H1 (cell line): ENCODE results near the gene IL19. TPM values are rescaled to one million over a fixed set of nuclear protein-coding genes. Genes with fewer than 3 reads are reported as not detected.
A peak's percentile ranks its signal among the peaks of the same experiment; 100 is the strongest.

ENCODE experiments used
- CTCF ChIA-PET: fragments of 300-600 bp; sonication (Branson Sonifier 250); formaldehyde crosslinking; loops from one replicate; lab custom pipeline; 2021; ENCODE audit not compliant: partially characterized antibody; lab: Charles Lee
- POLR2A ChIA-PET: fragments of 300-600 bp; sonication (Branson Sonifier 250); formaldehyde crosslinking; loops from one replicate; lab custom pipeline; 2021; ENCODE audit warnings: inconsistent platforms; ENCODE audit not compliant: partially characterized antibody; lab: Charles Lee
- DNase-seq, 2 experiments: peaks; one replicate each; pipeline versions ENCODE4 v3.0.0 to v3.0.0-alpha.2; 2010 to 2022; ENCODE audit warnings: low spot score in 2 of 2, low read depth in 1 of 2, mixed read lengths in 1 of 2
- FAIRE-seq: peaks from 2 replicates; lab custom pipeline; 2011; peaks lifted over from hg19 to GRCh38; lab: Jason Lieb, UNC
- H2AFZ ChIP-seq: 2 replicates; pipeline ENCODE4 v1.8.1; 2012; ENCODE audit warnings: low read length, inconsistent platforms
- H2AK5ac ChIP-seq: 2 replicates; pipeline ENCODE4 v1.6.1; 2013; ENCODE audit warnings: low read depth, low read length
- H2BK120ac ChIP-seq: replicated peaks from 2 replicates; pipeline ENCODE3; 2013; ENCODE audit warnings: low read depth, low read length, inconsistent platforms
- H2BK12ac ChIP-seq: 2 replicates; pipeline ENCODE4 v1.6.1; 2013; ENCODE audit warnings: low read depth, low read length
- H2BK15ac ChIP-seq: 2 replicates; pipeline ENCODE4 v1.6.1; 2013; ENCODE audit warnings: low read length
- H2BK20ac ChIP-seq: 2 replicates; pipeline ENCODE4 v1.6.1; 2013; ENCODE audit warnings: low read length
- H2BK5ac ChIP-seq: 2 replicates; pipeline ENCODE4 v1.6.1; 2013; ENCODE audit warnings: low read depth, low read length
- H3K14ac ChIP-seq: 2 replicates; pipeline ENCODE4 v1.6.1; 2013; ENCODE audit warnings: inconsistent platforms; ENCODE audit not compliant: insufficient read length
- H3K18ac ChIP-seq: 2 replicates; pipeline ENCODE4 v1.6.1; 2013; ENCODE audit warnings: low read length; ENCODE audit errors: extremely low read depth
- H3K23ac ChIP-seq: 2 replicates; pipeline ENCODE4 v1.6.1; 2013; ENCODE audit warnings: inconsistent platforms; ENCODE audit not compliant: insufficient read length
- H3K23me2 ChIP-seq: 2 replicates; pipeline ENCODE4 v1.6.1; 2013; ENCODE audit warnings: low read depth, low read length
- H3K27ac ChIP-seq: 2 replicates; pipeline ENCODE4 v1.6.1; 2011; ENCODE audit warnings: low read depth, low read length, inconsistent platforms
- H3K27me3 ChIP-seq, 4 experiments: replicated peaks in 1 of 4; 1 replicate in 1 of 4; 2 replicates in 3 of 4; pipeline versions ENCODE4 v1.6.1 to v1.8.1; 2011 to 2013; ENCODE audit warnings: low read length in 3 of 4, mild to moderate bottlenecking in 3 of 4, inconsistent platforms in 2 of 4, mixed read lengths in 2 of 4, moderate library complexity in 1 of 4; ENCODE audit not compliant: control insufficient read depth in 3 of 4, insufficient read depth in 3 of 4; ENCODE audit errors: extremely low read depth in 1 of 4
- H3K36me3 ChIP-seq, 4 experiments: 2 replicates each; pipeline versions ENCODE4 v1.6.1 to v1.8.1; 2011 to 2013; ENCODE audit warnings: mild to moderate bottlenecking in 4 of 4, low read length in 3 of 4, moderate library complexity in 2 of 4, control low read depth in 1 of 4, inconsistent platforms in 1 of 4; ENCODE audit not compliant: insufficient read depth in 4 of 4, control insufficient read depth in 2 of 4
- H3K4ac ChIP-seq: replicated peaks from 2 replicates; pipeline ENCODE3; 2013; ENCODE audit warnings: low read length, low read depth, mixed read lengths, inconsistent platforms; ENCODE audit not compliant: insufficient read length
- H3K4me1 ChIP-seq, 4 experiments: replicated peaks in 1 of 4; 1 replicate in 1 of 4; 2 replicates in 3 of 4; pipeline versions ENCODE4 v1.6.1 to v1.8.1; 2011 to 2013; ENCODE audit warnings: low read length in 3 of 4, inconsistent platforms in 2 of 4, mixed read lengths in 1 of 4; ENCODE audit not compliant: insufficient read depth in 4 of 4, control insufficient read depth in 3 of 4
- H3K4me2 ChIP-seq, 2 experiments: 2 replicates each; pipeline versions ENCODE4 v1.6.1 to v1.8.1; 2011 to 2013; ENCODE audit warnings: low read depth in 2 of 2, low read length in 2 of 2, control low read depth in 1 of 2, inconsistent platforms in 1 of 2, mild to moderate bottlenecking in 1 of 2; ENCODE audit not compliant: insufficient read depth in 1 of 2
- H3K4me3 ChIP-seq, 4 experiments: fragments of 200-600, 300-600 bp in 1 of 4; sonication (generic), shearing (Covaris generic), sonication (Bioruptor Twin) in 1 of 4; 2 replicates each; pipeline versions ENCODE4 v1.5.1 to v1.8.1; 2011 to 2016; ENCODE audit warnings: low read length in 4 of 4, low read depth in 3 of 4, control low read depth in 2 of 4, inconsistent platforms in 2 of 4, mild to moderate bottlenecking in 2 of 4, mixed read lengths in 1 of 4, moderate library complexity in 1 of 4; ENCODE audit not compliant: insufficient read depth in 2 of 4; ENCODE audit errors: extremely low read depth in 1 of 4
- H3K56ac ChIP-seq: replicated peaks from 2 replicates; pipeline ENCODE3; 2013; ENCODE audit warnings: low read depth, mild to moderate bottlenecking, mixed read lengths, low read length, inconsistent platforms; ENCODE audit not compliant: insufficient read length
- H3K79me1 ChIP-seq: 2 replicates; pipeline ENCODE4 v1.6.1; 2013; ENCODE audit warnings: low read depth, low read length, control low read depth
- H3K79me2 ChIP-seq, 2 experiments: 2 replicates each; pipeline versions ENCODE4 v1.6.1 to v1.8.1; 2012 to 2013; ENCODE audit warnings: low read length in 2 of 2, mild to moderate bottlenecking in 2 of 2, inconsistent platforms in 1 of 2; ENCODE audit not compliant: insufficient read depth in 2 of 2, control insufficient read depth in 1 of 2
- H3K9ac ChIP-seq, 4 experiments: replicated peaks in 1 of 4; 1 replicate in 1 of 4; 2 replicates in 3 of 4; pipeline versions ENCODE4 v1.6.1 to v1.8.1; 2011 to 2013; ENCODE audit warnings: low read depth in 3 of 4, low read length in 3 of 4, control low read depth in 2 of 4, mild to moderate bottlenecking in 2 of 4, moderate library complexity in 2 of 4, inconsistent platforms in 1 of 4; ENCODE audit errors: extremely low read depth in 1 of 4
- H3K9me3 ChIP-seq, 2 experiments: 2 replicates each; pipeline versions ENCODE4 v1.6.1 to v1.8.1; 2012 to 2013; ENCODE audit warnings: mild to moderate bottlenecking in 2 of 2, moderate library complexity in 2 of 2, control low read depth in 1 of 2, inconsistent platforms in 1 of 2, low read depth in 1 of 2, low read length in 1 of 2, mixed read lengths in 1 of 2; ENCODE audit not compliant: insufficient read depth in 2 of 2
- H4K20me1 ChIP-seq, 2 experiments: replicated peaks in 1 of 2; 2 replicates each; pipeline versions ENCODE3 to v1.8.1; 2011 to 2013; ENCODE audit warnings: inconsistent platforms in 2 of 2, low read length in 2 of 2, mild to moderate bottlenecking in 1 of 2; ENCODE audit not compliant: insufficient read depth in 2 of 2, control insufficient read depth in 1 of 2
- H4K5ac ChIP-seq: 2 replicates; pipeline ENCODE4 v1.6.1; 2013; ENCODE audit warnings: low read length, low read depth, mixed read lengths, inconsistent platforms; ENCODE audit not compliant: insufficient read length
- H4K8ac ChIP-seq: 2 replicates; pipeline ENCODE4 v1.8.0; 2013; ENCODE audit warnings: mild to moderate bottlenecking, moderate library complexity, low read length, inconsistent platforms; ENCODE audit not compliant: insufficient read depth; ENCODE audit errors: extremely low read depth
- H4K91ac ChIP-seq: replicated peaks from 2 replicates; pipeline ENCODE3; 2013; ENCODE audit warnings: low read length, mixed read lengths, inconsistent platforms; ENCODE audit not compliant: insufficient read length
- FOSL1 ChIP-seq: IDR thresholded peaks from 2 replicates; pipeline ENCODE4 v1.6.1; 2011; ENCODE audit warnings: mild to moderate bottlenecking, low read depth, low read length, moderate library complexity; ENCODE audit not compliant: insufficient read depth
- SIN3A ChIP-seq, 2 experiments: IDR thresholded peaks in 1 of 2; conservative IDR thresholded peaks in 1 of 2; 2 replicates each; pipeline ENCODE4 v1.6.1; 2011 to 2012; ENCODE audit warnings: low read length in 2 of 2, improper control_type of control experiment in 1 of 2, low read depth in 1 of 2, mild to moderate bottlenecking in 1 of 2
- SIX5 ChIP-seq: IDR thresholded peaks from 2 replicates; pipeline ENCODE4 v1.6.1; 2011; ENCODE audit warnings: mild to moderate bottlenecking, low read depth, low read length
- SUZ12 ChIP-seq: fragments of 200-600 bp; sonication (generic); IDR thresholded peaks from 2 replicates; pipeline ENCODE4 v1.6.1; 2012; ENCODE audit warnings: mild to moderate bottlenecking, inconsistent platforms, low read length, moderate library complexity, mixed read lengths
- WGBS, 2 experiments: shearing (Covaris generic) in 1 of 2; methylation state at CpG; one replicate each; pipeline versions ENCODE4 v1.1.6 to v1.1.7; 2013 to 2015; ENCODE audit warnings: low lambda C conversion rate in 2 of 2, mixed read lengths in 2 of 2, inconsistent platforms in 1 of 2, low coverage in 1 of 2, missing lambda C conversion rate in 1 of 2; ENCODE audit not compliant: insufficient replicate concordance in 2 of 2, insufficient coverage in 1 of 2, insufficient read length in 1 of 2; ENCODE audit errors: extremely low coverage in 1 of 2, missing lambda C conversion rate in 1 of 2; 5-methylcytosine and 5-hydroxymethylcytosine counted together
- polyA plus RNA-seq, 7 experiments: library from polyadenylated mRNA; depleted of rRNA in 3 of 7; stranded (reverse) in 5 of 7; unstranded in 2 of 7; fragments of >200 nt in 5 of 7; fragments of 200-250 nt in 2 of 7; gene quantifications; 1 replicate in 5 of 7; 2 replicates in 1 of 7; 4 replicates in 1 of 7; pipeline versions ENCODE4 v1.2.1 to v1.2.3, GENCODE V29; 2011 to 2013; ENCODE audit warnings: missing spikeins in 2 of 7, mixed read lengths in 2 of 7
- total RNA-seq: library from RNA; stranded (reverse); fragmentation: NEBNext Ultra II Directional; extraction: Animal tissue kit (Norgen Biotek cat#: 25700); gene quantifications from 2 replicates; pipeline ENCODE4 v1.2.1, GENCODE V29; 2021

IL19 gene
- total and polyA plus RNA-seq, 2 of the 8 experiments (the other 6 are each of a cell fraction or from before 2014, with no cell fraction given) = not detected

DNA sequence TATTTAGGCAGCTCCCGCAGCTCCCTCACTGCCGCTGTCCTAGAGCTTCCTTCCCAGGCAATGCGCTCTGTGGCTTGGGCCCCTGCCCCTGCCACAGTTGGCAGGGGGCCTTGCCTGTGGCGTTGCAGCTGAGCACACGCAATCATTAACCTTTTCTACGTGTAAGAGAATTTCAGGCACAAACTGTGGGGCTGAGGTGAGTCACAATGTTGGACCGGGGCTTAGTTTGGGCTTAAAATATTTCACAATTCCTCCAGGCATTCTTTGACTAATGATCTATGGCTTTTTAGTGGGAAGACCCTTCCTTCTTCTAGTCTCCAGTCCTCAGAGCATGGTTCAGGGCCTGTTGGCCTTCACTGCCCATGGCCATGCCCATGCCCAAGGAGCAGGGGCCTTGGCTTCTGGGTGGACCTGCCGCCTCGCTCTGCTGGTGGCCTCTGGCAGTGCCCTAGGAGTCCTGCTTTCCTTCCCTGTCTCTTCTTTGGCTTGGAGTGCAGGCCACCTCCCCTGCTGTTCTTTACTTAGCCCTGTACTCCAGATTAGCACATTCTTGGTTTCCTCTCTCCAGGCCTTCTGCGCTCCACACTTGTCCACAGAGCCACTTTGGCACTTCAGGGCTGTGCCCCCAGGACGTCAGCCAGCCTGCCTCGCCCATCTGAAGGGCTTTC lies 46.6 kb upstream of the IL19 start:
- H2BK12ac ChIP-seq = no peak overlapping the region
- H3K27ac ChIP-seq = no peak overlapping the region
- H3K56ac ChIP-seq = no peak overlapping the region
- no peak overlapping the region for H2BK20ac ChIP-seq
- H3K36me3 ChIP-seq = no peaks in the 10 kb centered on the region
- peaks cover 6 to 13% (median 8%) of the 10 kb centered on the region in 4 experiments for H3K4me1 ChIP-seq
- H2BK5ac ChIP-seq = 0 out of 2 replicates have a peak overlapping the region, but pooled peaks have one; percentile 66
- 72% methylated on average over 12 of the region's 12 CpGs; no CpG with 5 or more reads in 1 of the 2 experiments for WGBS, 2 experiments
- H4K20me1 ChIP-seq = peaks cover 12 to 24% of the 10 kb centered on the region in 2 experiments
- POLR2A ChIA-PET = interaction anchor here (1.1 kb wide), 1 partner anchor 26 kb away, joined by 3 read pairs; no protein-coding TSS in a partner anchor
- H3K4me2 ChIP-seq = no peak overlapping the region
- H2AK5ac ChIP-seq = no peak overlapping the region; the same call in 1 of the 2 replicates
- no peak overlapping the region for H4K5ac ChIP-seq
- H3K79me2 ChIP-seq = peaks cover 0 to 22% of the 10 kb centered on the region in 2 experiments; a peak in 1 of 4 replicates
- H3K27me3 ChIP-seq = no peaks in the 10 kb centered on the region
- H4K8ac ChIP-seq = no peak overlapping the region
- H3K4me3 ChIP-seq = no peak overlapping the region
- H3K4ac ChIP-seq = no peak overlapping the region
- no peaks in the 10 kb centered on the region for H3K9me3 ChIP-seq
- 0 out of 2 replicates have a peak overlapping the region, but pooled peaks have one; percentile 20 for H3K18ac ChIP-seq
- H2BK120ac ChIP-seq = no peak overlapping the region
- no peak overlapping the region for H3K9ac ChIP-seq
- DNase-seq (no peak), FAIRE-seq (no peak)
- CTCF ChIA-PET = interaction anchor here (0.6 to 6.3 kb wide), 24 partner anchors 10 to 250 kb away, joined by 3 to 77 read pairs (median 6); partner anchors contain the start of genes DYRK3 and EIF2D
- H3K23ac ChIP-seq = no peak overlapping the region
- no peak overlapping the region for H4K91ac ChIP-seq
- H2BK15ac ChIP-seq = no peak overlapping the region
- no peak overlapping the region for H3K14ac ChIP-seq
- peaks cover 8% of the 10 kb centered on the region for H3K79me1 ChIP-seq
- TF ChIP-seq FOSL1 = no peak
- no peak for TF ChIP-seq SIN3A (conservative IDR thresholded peaks at IDR 0.05 in 1 of 2, IDR thresholded peaks at IDR 0.05 in 1 of 2; ENCODE audit: low read depth in 1 of 2, low read length in 2 of 2)
- TF ChIP-seq SIX5 = no peak
- TF ChIP-seq SUZ12 = no peak
- no peaks in the 10 kb centered on the region for H3K23me2 ChIP-seq
- no peak overlapping the region for H2AFZ ChIP-seq
